Measurements from ENCODE around the gene ZSCAN22. TPM values are rescaled to one million over a fixed set of nuclear protein-coding genes. Genes with fewer than 3 reads are reported as not detected.

The ZSCAN22 gene
- total RNA-seq, 2 donors from 2014 or later = 1.5 to 1.7 TPM

Other genes with a start within 250 kb of the ZSCAN22 start
- 10 to 100 TPM; 29.3 to 30.7 TPM for gene ZSCAN18, start 228.8 kb upstream of the ZSCAN22 start, total RNA-seq
- 10 to 100 TPM; 10.8 to 12.5 TPM for gene ZNF329, start 176.2 kb upstream of the ZSCAN22 start, total RNA-seq
- 10 to 100 TPM; 30.4 to 41.0 TPM for gene ZNF274, start 143.9 kb upstream of the ZSCAN22 start, total RNA-seq
- gene ZNF544, start 98.1 kb upstream of the ZSCAN22 start, total RNA-seq = 10 to 100 TPM; 13.4 to 15.0 TPM
- 1 to 10 TPM; 5.6 to 6.6 TPM for gene ZNF8, start 48.0 kb upstream of the ZSCAN22 start, total RNA-seq
- 100 to 1,000 TPM; 108 to 110 TPM for gene ERVK3-1, start 21.6 kb upstream of the ZSCAN22 start, total RNA-seq
- gene A1BG, start 26.5 kb downstream of the ZSCAN22 start, total RNA-seq = 10 to 100 TPM; 16.0 to 21.7 TPM
- gene ZNF497, start 35.8 kb downstream of the ZSCAN22 start, total RNA-seq = 1 to 10 TPM in 1 of 2 donors, under 1 TPM in 1; 0.55 to 1.6 TPM
- 1 to 10 TPM; 1.2 to 1.6 TPM for gene ZNF837, start 54.0 kb downstream of the ZSCAN22 start, total RNA-seq
- gene RPS5, start 60.3 kb downstream of the ZSCAN22 start, total RNA-seq = 1,000 to 10,000 TPM; 1,065 to 1,239 TPM
- not detected for gene RNF225, start 68.7 kb downstream of the ZSCAN22 start, total RNA-seq
- 1 to 10 TPM; 3.0 to 5.4 TPM for gene ZNF584, start 81.7 kb downstream of the ZSCAN22 start, total RNA-seq
- 1 to 10 TPM in 1 of 2 donors, under 1 TPM in 1; 0.76 to 1.7 TPM for gene ZNF132, start 113.2 kb downstream of the ZSCAN22 start, total RNA-seq
- gene ZNF324B, start 124.6 kb downstream of the ZSCAN22 start, total RNA-seq = 10 to 100 TPM in 1 of 2 donors, 1 to 10 TPM in 1; 8.6 to 12.6 TPM
- 10 to 100 TPM; 21.0 to 35.2 TPM for gene ZNF324, start 140.1 kb downstream of the ZSCAN22 start, total RNA-seq
- 10 to 100 TPM; 13.9 to 17.3 TPM for gene ZNF446, start 149.4 kb downstream of the ZSCAN22 start, total RNA-seq
- 1 to 10 TPM; 6.6 to 7.7 TPM for gene SLC27A5, start 185.0 kb downstream of the ZSCAN22 start, total RNA-seq
- gene ZBTB45, start 192.8 kb downstream of the ZSCAN22 start, total RNA-seq = 1 to 10 TPM; 7.0 to 8.2 TPM
- gene TRIM28, start 217.1 kb downstream of the ZSCAN22 start, total RNA-seq = 100 to 1,000 TPM; 427 to 525 TPM
- gene CHMP2A, start 228.1 kb downstream of the ZSCAN22 start, total RNA-seq = 10 to 100 TPM; 74.8 to 88.8 TPM
- 10 to 100 TPM; 36.1 to 63.5 TPM for gene UBE2M, start 231.6 kb downstream of the ZSCAN22 start, total RNA-seq
- 10 to 100 TPM; 29.9 to 34.0 TPM for gene MZF1, start 246.3 kb downstream of the ZSCAN22 start, total RNA-seq

Measured in T-helper 17 cell (primary cell).